ENCODE results near the gene TAB2. TPM values are rescaled to one million over a fixed set of nuclear protein-coding genes. Genes with fewer than 3 reads are reported as not detected.

The TAB2 gene
- total and polyA plus RNA-seq, 9 of the 15 experiments (the other 6 are each of a cell fraction or from before 2014, with no cell fraction given), result 9.1 to 38.3 (median 18.6) TPM

GRCh38 chr6:149421132-149421531 lies 103.6 kb downstream of the TAB2 start (continued):
- TF ChIP-seq TFAP4 (CRISPR knock-in tag; IDR thresholded peaks at IDR 0.05; ENCODE audit: borderline replicate concordance), result no peak

GRCh38 chr6:149422581-149422980 lies 105.1 kb downstream of the TAB2 start:
- H4K20me1 ChIP-seq (replicated peaks; ENCODE audit: control insufficient read depth, insufficient read depth, low read length), result 0 out of 2 replicates have a peak, but pooled peaks cover 3% of the 10 kb centered on the region
- no peaks in the 10 kb centered on the region for H3K9me3 ChIP-seq (replicated peaks; ENCODE audit: control insufficient read depth, insufficient read depth, low read depth, low read length)
- H3K9ac ChIP-seq (ENCODE audit: insufficient read depth in 1 of 2, low read depth in 2 of 2, low read length in 2 of 2), result no peak overlapping the region
- H3K27ac ChIP-seq (ENCODE audit: extremely low read depth, low read depth, low read length), result no peak overlapping the region
- no peaks in the 10 kb centered on the region for H3K36me3 ChIP-seq (ENCODE audit: control insufficient read depth, insufficient read depth, low read length)
- H3K4me1 ChIP-seq (replicated peaks in 1 of 2; ENCODE audit: control insufficient read depth in 2 of 2, insufficient read depth in 2 of 2, low read length in 2 of 2), result no peaks in the 10 kb centered on the region
- in situ Hi-C loops (cut with MboI), result no loop called here
- no peak overlapping the region for H3K4me2 ChIP-seq (ENCODE audit: insufficient read depth, low read length)
- no peak for ATAC-seq
- intact Hi-C loops (cut with micrococcal nuclease), result no loop called here
- TF ChIP-seq RBM25 (IDR thresholded peaks at IDR 0.05; ENCODE audit: low read depth, low read length, severe bottlenecking) (no peak), CBX8 (IDR thresholded peaks at IDR 0.05; ENCODE audit: borderline replicate concordance, extremely low read depth, low read depth, low read length, poor library complexity, severe bottlenecking) (peak; percentile 98), RNF2 (IDR thresholded peaks at IDR 0.05) (peak; percentile 77; the same call in 1 of the 2 replicates), ZFP36 (IDR thresholded peaks at IDR 0.05; ENCODE audit: low read depth, low read length, partially characterized antibody) (peak; percentile 50), BMI1 (IDR thresholded peaks at IDR 0.05; ENCODE audit: low read length) (peak; percentile 37; the same call in 1 of the 2 replicates), SMARCB1 (IDR thresholded peaks at IDR 0.05; ENCODE audit: insufficient read length, low read depth) (no peak)
- H3K4me3 ChIP-seq, result no peak overlapping the region
- ChIA-PET CTCF (ENCODE audit: low intra/inter-chr PET ratio) (no interaction called here), POLR2A (no interaction called here)
- FAIRE-seq, result no peak
- H3K27me3 ChIP-seq (ENCODE audit: control insufficient read depth in 2 of 2, insufficient read depth in 2 of 2, low read length in 2 of 2), result peaks cover 40 to 62% of the 10 kb centered on the region in 2 experiments
- WGBS (ENCODE audit: insufficient coverage, low coverage, missing lambda C conversion rate), result 15% methylated on average over 4 of the region's 4 CpGs
- H3K9me1 ChIP-seq (ENCODE audit: control insufficient read depth, insufficient read depth, low read length), result no peaks in the 10 kb centered on the region
- H2AFZ ChIP-seq (ENCODE audit: low read depth, low read length), result no peak overlapping the region
- no peak for DNase-seq (ENCODE audit: extremely low read depth in 1 of 4, low spot score in 3 of 4)
- H3K79me2 ChIP-seq (ENCODE audit: control insufficient read depth, insufficient read depth, low read length), result no peaks in the 10 kb centered on the region
- no TSS peak for BruUV-seq (replicated peaks)
